ENCODE results near the gene IPO13.
A peak's percentile ranks its signal among the peaks of the same experiment; 100 is the strongest.

DNA sequence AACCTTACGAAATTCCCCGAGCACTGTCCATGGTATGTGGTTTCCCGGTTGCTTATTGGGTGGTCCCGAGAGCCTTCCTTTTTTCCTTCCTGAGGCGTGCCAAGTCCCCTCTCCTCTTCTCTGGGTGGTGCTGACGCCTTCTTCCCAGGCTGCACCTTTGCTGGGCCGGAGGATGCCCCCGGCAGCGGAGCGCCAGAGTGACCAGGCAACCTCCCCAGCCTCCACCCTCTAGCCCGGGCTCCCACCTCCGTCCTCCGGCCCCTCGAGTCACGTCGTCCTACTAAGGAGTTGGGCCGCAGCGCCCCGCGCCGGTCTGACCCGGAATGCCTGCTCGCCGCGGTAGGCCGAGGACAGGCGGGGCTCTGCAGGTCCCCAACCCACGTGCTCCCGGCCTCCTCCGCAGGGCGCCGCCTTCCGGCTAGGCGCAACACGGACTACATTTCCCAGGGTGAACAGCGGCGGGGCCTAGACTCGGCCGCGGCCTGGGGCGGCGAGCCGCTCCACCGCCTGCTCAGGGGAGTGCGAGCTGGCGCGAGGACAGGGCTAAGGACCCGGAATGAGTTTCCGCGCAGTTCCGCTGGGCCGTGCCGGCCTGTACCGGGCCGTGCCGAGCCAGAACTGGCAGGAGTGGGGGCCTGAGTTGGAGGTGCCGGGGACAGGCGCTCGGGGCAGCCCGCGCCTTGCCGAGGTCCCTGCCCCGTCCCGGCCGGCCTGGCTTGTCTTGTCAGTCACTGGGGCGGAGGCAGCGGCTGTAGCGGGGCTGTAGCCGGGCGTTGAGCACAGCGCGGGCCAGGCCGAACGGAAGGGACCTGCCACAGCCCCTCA is at the start of gene IPO13:
- peak; percentile 64 to 79 for TF ChIP-seq POLR2A (IDR thresholded peaks at IDR 0.05)
- peak; percentile 76 to 87 (median 84) for TF ChIP-seq CTCF (IDR thresholded peaks at IDR 0.05)
